Activated CD8-positive, alpha-beta memory T cell treated with anti-CD3 and anti-CD28 coated beads for 24 hours (primary cell): ENCODE data around the gene CPE.

Source experiments
- DNase-seq: peaks from one replicate; pipeline ENCODE4 v3.0.0-alpha.2; 2020

The CPE gene

GRCh38 chr4:165367040-165367439 is 11.8 kb upstream of the CPE start:
- no peak for DNase-seq

DNA sequence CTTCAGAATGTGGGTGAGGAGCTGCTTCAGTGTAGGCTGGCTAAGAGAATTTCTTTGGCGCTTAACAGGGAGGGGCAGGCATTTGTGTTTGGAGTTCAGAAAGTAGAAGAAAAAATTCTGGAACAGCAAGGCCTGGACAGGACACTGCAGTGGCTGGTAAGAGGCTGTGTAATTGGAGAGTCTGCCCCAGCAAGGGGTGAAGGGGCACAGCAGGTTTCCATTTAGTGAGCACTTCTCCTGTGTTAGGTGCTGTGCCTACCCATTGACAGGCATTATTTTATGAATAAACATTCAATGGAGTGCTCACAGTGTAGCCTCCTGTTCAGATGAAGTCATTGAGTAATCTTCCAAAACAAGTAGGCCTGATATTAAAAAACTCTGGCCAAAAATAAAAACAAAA is 10.7 kb upstream of the CPE start:
- DNase-seq: no peak

GRCh38 chr4:165368567-165368966 is 10.2 kb upstream of the CPE start:
- no peak for DNase-seq

DNA sequence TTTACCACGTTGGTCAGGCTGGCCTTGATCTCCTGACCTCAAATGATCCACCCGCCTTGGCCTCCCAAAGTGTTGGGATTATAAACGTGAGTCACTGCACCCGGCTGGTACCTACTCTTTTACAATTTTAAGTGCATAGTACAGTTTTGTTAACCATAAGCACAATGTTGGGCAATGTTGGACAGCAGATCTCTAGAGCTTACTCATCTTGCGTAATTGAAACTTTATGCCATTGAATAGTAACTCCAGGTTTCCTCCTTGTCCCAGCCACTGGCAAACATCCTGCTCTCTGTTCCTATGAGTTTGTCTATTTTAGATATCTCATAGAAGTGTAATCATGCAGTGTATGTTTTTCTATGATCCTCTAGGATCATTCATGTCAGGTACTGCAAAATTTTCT is 9.3 kb upstream of the CPE start:
- no peak for DNase-seq

DNA sequence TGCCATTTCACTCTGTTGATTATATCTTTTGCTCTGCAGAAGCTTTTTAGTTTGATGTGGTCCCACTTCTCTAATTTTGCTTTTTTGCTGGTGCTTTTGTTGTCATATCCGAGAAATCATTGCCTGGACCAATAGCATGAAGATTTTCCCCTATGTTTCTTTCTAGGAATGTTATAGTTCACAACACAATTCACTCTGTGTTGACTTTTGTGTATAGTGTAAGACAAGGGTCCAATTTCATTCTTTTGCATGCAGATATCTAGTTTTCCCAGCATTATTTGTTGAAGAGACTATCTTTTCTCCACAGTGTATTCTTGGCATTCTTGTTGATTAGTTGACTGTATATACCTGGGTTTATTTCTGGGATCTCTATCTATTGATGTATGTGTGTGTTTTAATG is 8.3 kb upstream of the CPE start:
- no peak for DNase-seq

DNA sequence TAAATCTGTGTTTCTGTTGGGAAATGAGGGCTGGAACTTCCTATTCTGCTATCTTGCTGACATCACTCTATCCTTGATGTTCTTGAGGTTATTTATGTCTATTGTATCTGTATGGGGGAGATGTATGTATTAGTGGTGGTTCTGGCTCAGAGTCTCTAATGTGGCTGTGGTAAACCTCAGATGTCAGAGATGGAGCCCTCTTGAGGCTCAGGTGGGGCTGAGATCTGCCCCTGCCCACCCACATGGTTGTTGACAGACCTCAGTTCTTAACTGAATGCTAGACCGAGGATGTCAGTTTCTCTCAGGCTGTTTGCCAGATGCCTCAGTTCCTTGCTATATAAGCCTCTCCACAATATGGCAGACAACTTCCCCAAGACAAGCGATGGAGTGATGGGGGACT is 3.3 kb upstream of the CPE start:
- DNase-seq: no peak

DNA sequence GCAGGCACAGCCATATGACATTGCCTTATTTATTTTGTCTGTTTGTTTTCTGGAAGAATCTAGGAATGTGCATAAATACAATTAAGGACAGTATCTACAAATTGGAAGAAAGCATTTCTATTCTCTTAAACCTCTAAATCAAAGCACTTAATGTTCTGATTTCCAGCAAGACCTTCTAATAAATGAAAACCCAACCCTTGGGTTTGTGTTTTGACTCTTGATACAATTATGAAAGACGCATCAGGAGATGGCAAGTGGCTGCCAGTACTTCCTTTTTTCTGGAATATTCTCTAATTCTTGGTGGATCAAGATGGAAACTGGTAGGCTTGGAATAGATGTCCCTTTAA is 437 bp upstream of the CPE start:
- no peak for DNase-seq

GRCh38 chr4:165379678-165380064 is 863 bp downstream of the CPE start:
- DNase-seq: no peak

DNA sequence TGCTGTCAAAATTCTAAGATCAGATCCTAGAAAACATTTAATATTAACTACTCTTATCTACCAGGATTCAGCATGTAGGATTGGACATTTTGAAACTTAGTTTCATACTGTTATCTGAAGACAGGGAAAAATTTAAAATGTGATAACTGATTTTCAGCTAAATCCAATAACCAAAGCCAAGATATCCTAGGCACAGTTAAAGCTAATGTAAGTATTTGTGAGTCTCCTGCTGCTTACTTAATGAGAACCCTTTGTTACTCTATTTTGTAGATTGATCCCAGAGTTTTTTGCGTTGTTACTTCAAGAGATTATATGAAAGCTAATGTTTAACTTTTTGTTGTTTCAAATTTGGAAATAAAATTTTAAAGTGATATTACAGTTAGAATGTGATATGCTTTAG is 2.0 kb downstream of the CPE start:
- no peak for DNase-seq

GRCh38 chr4:165381821-165382373 is 3.1 kb downstream of the CPE start:
- no peak for DNase-seq

DNA sequence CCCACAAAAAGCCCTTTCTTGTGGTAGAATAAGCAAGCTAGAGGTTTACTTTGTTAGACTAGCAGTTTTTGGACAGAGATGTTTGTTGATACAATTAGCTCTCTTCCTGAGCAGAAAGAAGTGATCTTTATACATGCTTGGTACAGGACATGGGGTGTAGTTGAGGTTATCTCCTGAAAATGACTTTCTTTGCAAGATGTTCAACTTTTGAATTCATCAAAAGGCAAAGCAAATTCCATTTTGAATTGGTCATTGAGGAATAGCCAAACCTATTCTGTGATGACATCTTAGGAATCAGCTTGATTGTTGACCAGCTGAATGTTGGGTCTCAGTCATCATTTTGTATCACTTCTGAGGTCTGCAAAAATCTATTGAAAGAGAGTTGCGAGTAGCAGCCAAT is 3.8 kb downstream of the CPE start:
- DNase-seq: no peak

DNA sequence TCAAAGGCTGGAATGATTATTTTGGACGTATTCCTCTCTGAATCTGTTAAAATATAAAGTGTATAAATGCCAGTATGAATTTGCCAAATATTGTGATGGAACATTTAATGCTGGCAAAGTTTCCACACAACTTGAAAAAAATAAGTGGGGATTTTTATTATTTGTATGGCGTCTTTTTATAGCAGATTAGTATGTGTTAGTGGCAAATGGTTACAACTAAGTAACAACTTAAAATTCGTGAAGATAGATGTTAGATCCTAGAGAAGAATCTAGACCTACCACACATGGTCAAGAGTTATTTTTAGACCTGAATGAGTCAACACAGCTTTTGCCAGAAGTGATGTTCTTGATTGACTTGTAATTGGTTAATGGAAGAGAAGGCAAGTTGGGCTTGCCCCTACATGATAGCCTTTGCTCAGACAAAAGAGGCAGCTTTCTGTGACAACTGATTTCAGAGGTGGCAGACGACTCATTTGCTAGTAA is 4.8 kb downstream of the CPE start:
- no peak for DNase-seq

- DNase-seq: no peak
Observed at GRCh38 chr4:165384186-165384585, 5.4 kb downstream of the CPE start.

DNA sequence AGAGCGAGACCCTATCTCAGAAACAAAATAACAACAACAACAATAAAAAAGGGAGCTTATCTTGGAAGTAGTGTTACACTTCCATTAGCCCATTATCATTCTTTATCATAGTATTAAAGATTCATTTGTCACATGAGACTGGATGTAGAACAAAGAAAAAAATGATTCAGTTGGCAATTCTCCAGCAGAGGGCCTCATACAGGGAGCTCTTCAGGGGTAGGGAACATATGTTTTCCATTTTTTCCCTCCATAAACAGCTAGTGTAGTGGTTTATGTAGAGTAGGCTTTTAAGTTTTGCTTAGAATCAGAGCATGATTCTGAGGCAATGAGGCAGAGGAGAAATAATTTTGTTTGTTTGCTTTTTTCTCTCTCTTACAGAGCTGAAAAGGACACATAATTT is 5.8 kb downstream of the CPE start:
- DNase-seq: no peak

DNA sequence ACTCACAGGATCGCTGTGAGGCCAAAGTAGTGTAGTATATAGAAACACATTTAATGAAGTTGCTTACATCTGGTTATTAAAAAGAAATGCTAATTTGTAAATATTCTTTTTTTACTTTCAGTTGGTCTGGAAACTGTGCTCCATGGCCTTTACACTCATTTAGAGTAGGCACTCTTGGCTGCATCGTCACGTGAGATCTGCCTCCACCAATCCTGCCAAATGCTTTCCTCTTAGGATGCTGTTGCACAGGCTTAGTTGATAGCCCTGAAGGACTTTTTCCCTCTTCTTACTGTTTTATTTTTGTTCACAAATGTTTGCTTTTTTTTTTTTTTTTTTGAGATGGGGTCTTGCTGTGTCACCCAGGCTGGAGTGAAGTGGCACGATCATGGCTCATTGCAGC is 6.3 kb downstream of the CPE start:
- DNase-seq: no peak

- no peak for DNase-seq
Observed at GRCh38 chr4:165386328-165386727, 7.5 kb downstream of the CPE start.

DNA sequence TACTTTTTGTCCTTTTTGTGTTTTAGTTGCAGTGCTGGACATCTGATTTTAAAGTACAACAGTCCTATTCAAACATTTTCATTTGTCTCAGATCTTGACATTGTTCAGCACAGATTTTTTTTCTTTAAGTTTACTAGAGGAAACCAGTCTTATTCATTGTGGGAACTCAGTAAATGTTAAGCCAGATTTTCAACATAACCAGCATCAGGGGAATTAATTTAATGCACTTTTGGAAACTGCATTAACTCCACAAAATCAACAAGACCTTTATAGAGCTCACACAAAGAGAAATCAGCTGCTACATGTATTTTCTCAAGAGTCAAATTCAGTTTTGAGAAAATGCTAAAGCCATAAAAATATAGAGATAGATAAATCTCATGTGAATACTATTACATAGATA is 9.9 kb downstream of the CPE start:
- no peak for DNase-seq

GRCh38 chr4:165393051-165393450 is 14.2 kb downstream of the CPE start:
- DNase-seq: no peak

DNA sequence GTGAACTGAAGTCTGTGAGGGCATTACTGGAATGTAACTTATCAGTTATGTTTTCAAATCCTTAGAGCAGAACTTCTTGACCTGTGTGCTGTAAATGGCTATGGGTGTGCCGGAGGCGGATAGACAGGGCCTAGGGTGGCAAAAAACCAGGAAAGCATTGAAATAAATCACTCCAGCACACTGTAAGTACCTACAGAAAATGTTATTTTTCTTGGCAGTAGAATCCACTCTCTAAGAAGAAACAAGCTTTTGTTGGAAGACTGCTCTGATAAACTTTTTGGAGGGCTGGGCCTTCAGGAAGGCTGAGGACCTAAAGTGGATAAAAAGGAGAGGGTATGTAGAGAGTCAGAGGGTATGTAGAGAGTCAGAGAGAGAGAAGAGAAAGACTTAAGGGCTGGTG is 14.9 kb downstream of the CPE start:
- no peak for DNase-seq

GRCh38 chr4:165394275-165394674 is 15.5 kb downstream of the CPE start:
- DNase-seq: no peak

GRCh38 chr4:165398570-165398969 is 19.8 kb downstream of the CPE start:
- DNase-seq: no peak

- DNase-seq: no peak
Observed at GRCh38 chr4:165402375-165402774, 23.6 kb downstream of the CPE start.

GRCh38 chr4:165403048-165403447 is 24.2 kb downstream of the CPE start:
- DNase-seq: no peak

DNA sequence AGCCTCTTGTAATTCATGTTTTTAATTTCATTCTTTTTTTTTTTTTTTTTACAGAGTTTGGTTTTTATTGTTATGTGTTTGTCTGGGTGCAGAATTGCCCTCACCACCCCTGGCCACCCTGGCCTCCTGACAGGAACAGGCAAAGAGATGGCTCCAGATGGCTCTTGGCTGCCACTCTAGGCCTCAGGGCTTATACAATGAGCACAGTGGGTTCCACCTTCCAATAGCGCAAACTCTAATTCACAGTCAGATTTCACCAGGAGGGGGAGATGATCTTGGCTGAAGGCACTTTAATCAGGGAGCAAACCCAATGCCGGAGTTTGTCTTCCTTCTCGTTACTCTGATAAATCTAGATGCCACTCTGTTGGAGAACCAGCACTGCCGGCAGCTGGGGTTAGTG is 24.8 kb downstream of the CPE start:
- DNase-seq: no peak

DNA sequence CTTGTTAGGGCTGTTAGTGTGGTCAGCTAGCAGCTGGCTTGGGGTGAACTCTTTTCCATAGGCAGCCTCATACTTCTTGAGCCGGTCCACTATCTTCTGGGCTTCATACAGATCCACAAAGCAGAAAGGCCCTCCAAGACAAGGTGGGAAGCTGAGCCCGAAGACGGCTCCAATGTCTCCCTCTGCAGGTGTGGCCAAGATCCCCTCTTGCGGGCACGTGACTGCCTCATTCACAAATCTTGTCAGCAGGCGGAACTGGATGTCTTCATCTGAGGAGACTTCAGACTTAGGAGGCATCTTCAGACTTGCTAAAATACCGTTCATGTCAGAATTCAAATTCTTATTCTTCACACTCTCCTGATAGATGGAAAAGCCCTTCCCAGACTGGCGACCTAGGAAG is 25.3 kb downstream of the CPE start:
- no peak for DNase-seq

GRCh38 chr4:165404696-165405095 is 25.9 kb downstream of the CPE start:
- no peak for DNase-seq
